ENCODE results near the gene PKD1.

PKD1 gene

GRCh38 chr16:2039274-2040031 is 96.2 kb downstream of the PKD1 start:
- no peak for DNase-seq (ENCODE audit: low read depth, low spot score)
- peak overlapping the region; percentile 69 for H3K9ac ChIP-seq (ENCODE audit: insufficient read length, low read depth)

More at GRCh38 chr16:2039274-2040031, 96.2 kb downstream of the PKD1 start:
- peaks cover 51% of the 10 kb centered on the region for H3K4me1 ChIP-seq (ENCODE audit: insufficient read depth, insufficient read length)
- H3K4me3 ChIP-seq (ENCODE audit: insufficient read length, low read depth), result no peak overlapping the region
- H3K9me3 ChIP-seq (ENCODE audit: insufficient read depth, low read length), result no peaks in the 10 kb centered on the region
- TF ChIP-seq SUZ12 (IDR thresholded peaks at IDR 0.05; ENCODE audit: extremely low read depth, insufficient read depth, insufficient read length), result no peak
- no peak for TF ChIP-seq YY1 (IDR thresholded peaks at IDR 0.05; ENCODE audit: insufficient read depth, insufficient read length)
- no peak for TF ChIP-seq ZNF274 (IDR thresholded peaks at IDR 0.05; ENCODE audit: low read depth, low read length)
- H3K27me3 ChIP-seq (ENCODE audit: insufficient read depth, insufficient read length), result no peaks in the 10 kb centered on the region
- H3K36me3 ChIP-seq (ENCODE audit: insufficient read depth, insufficient read length, low read length), result peaks cover 43% of the 10 kb centered on the region
